Gastroesophageal sphincter (tissue), 3 donors: ENCODE measurements around the gene FAM149A.

Experiments used
- POLR2AphosphoS5 ChIP-seq: sonication (generic); formaldehyde crosslinking; IDR thresholded peaks from one replicate; pipeline ENCODE4 v1.6.1; 2017; ENCODE audit warnings: antibody characterized with exemption
- TF ChIP-seq, protein P1 (sequence below), 4 experiments: fragments of 200-600 bp in 2 of 4; fragments of 450-650 bp in 2 of 4; sonication (generic) in 1 of 4; IDR thresholded peaks; one replicate each; pipeline ENCODE4 v1.5.1; 2017 to 2019; ENCODE audit warnings: antibody characterized with exemption in 4 of 4, mild to moderate bottlenecking in 2 of 4, moderate library complexity in 2 of 4

- TF ChIP-seq, protein P1, sequence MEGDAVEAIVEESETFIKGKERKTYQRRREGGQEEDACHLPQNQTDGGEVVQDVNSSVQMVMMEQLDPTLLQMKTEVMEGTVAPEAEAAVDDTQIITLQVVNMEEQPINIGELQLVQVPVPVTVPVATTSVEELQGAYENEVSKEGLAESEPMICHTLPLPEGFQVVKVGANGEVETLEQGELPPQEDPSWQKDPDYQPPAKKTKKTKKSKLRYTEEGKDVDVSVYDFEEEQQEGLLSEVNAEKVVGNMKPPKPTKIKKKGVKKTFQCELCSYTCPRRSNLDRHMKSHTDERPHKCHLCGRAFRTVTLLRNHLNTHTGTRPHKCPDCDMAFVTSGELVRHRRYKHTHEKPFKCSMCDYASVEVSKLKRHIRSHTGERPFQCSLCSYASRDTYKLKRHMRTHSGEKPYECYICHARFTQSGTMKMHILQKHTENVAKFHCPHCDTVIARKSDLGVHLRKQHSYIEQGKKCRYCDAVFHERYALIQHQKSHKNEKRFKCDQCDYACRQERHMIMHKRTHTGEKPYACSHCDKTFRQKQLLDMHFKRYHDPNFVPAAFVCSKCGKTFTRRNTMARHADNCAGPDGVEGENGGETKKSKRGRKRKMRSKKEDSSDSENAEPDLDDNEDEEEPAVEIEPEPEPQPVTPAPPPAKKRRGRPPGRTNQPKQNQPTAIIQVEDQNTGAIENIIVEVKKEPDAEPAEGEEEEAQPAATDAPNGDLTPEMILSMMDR (IDR thresholded peaks at IDR 0.05), result no peak
- TF ChIP-seq POLR2AphosphoS5, result no peak
These were observed 44.0 kb downstream of the FAM149A start for GRCh38 chr4:186148336-186148975.
